Endothelial cell of umbilical vein (primary cell): ENCODE data around the gene EMID1. TPM values are rescaled to one million over a fixed set of nuclear protein-coding genes. Genes with fewer than 3 reads are reported as not detected.

ENCODE experiments used
- BruUV-seq: library from RNA; stranded (reverse); fragments of 400-500 nt; replicated peaks from 2 replicates; lab custom pipeline; 2021; lab: Mats Ljungman, UMichigan
- CTCF ChIA-PET: fragments of 300-600, 350-600 bp; sonication (Branson Sonifier 250); formaldehyde crosslinking; loops from one replicate; lab custom pipeline; 2021; ENCODE audit warnings: antibody characterized with exemption, inconsistent platforms; lab: Charles Lee
- POLR2A ChIA-PET: fragments of 300-600, 350-600 bp; sonication (Branson Sonifier 250); formaldehyde crosslinking; loops from one replicate; lab custom pipeline; 2021; ENCODE audit warnings: antibody characterized with exemption, inconsistent platforms; lab: Charles Lee
- DNase-seq: peaks from one replicate; pipeline ENCODE4 v3.0.0-alpha.2; 2011; ENCODE audit warnings: low read depth, low spot score
- FAIRE-seq: peaks from 2 replicates; lab custom pipeline; 2011; peaks lifted over from hg19 to GRCh38; lab: Jason Lieb, UNC
- H2AFZ ChIP-seq: 2 replicates; pipeline ENCODE4 v1.6.0; 2012; ENCODE audit warnings: low read depth, low read length, control low read depth, inconsistent platforms
- H3K27ac ChIP-seq: 2 replicates; pipeline ENCODE4 v1.5.1; 2011; ENCODE audit warnings: low read depth, mild to moderate bottlenecking, control low read depth, low read length, moderate library complexity; ENCODE audit not compliant: insufficient read depth
- H3K27me3 ChIP-seq, 2 experiments: 2 replicates each; pipeline versions ENCODE4 v1.6.0 to v1.6.1; 2011; ENCODE audit warnings: low read length in 2 of 2, mixed read lengths in 1 of 2; ENCODE audit not compliant: control insufficient read depth in 2 of 2, insufficient read depth in 2 of 2
- H3K36me3 ChIP-seq, 2 experiments: 2 replicates in 1 of 2; 3 replicates in 1 of 2; pipeline ENCODE4 v1.5.1; 2011; ENCODE audit warnings: low read length in 2 of 2, mild to moderate bottlenecking in 1 of 2, moderate library complexity in 1 of 2; ENCODE audit not compliant: control insufficient read depth in 2 of 2, insufficient read depth in 2 of 2; ENCODE audit errors: extremely low read depth in 1 of 2
- H3K4me1 ChIP-seq: 3 replicates; pipeline ENCODE4 v1.5.1; 2011; ENCODE audit warnings: mild to moderate bottlenecking, low read length; ENCODE audit not compliant: control insufficient read depth, insufficient read depth; ENCODE audit errors: extremely low read depth
- H3K4me2 ChIP-seq: 2 replicates; pipeline ENCODE4 v1.6.1; 2011; ENCODE audit warnings: low read length, control low read depth, mixed read lengths; ENCODE audit not compliant: insufficient read depth
- H3K4me3 ChIP-seq, 3 experiments: fragments of 200-600 bp in 1 of 3; sonication (generic), shearing (Covaris generic) in 1 of 3; replicated peaks in 1 of 3; 2 replicates each; pipeline ENCODE4 v1.5.1; 2011 to 2016; ENCODE audit warnings: control low read depth in 3 of 3, low read length in 3 of 3, mild to moderate bottlenecking in 2 of 3, inconsistent platforms in 1 of 3, low read depth in 1 of 3, moderate library complexity in 1 of 3; ENCODE audit not compliant: insufficient read depth in 1 of 3
- H3K79me2 ChIP-seq: 2 replicates; pipeline ENCODE4 v1.6.0; 2012; ENCODE audit warnings: low read length, inconsistent platforms; ENCODE audit not compliant: control insufficient read depth, insufficient read depth
- H3K9ac ChIP-seq: replicated peaks from 2 replicates; pipeline ENCODE3; 2011; ENCODE audit warnings: low read length, control low read depth; ENCODE audit not compliant: insufficient read depth; ENCODE audit errors: extremely low read depth
- H3K9me1 ChIP-seq: replicated peaks from 3 replicates; pipeline ENCODE4 v1.6.0; 2011; ENCODE audit warnings: mild to moderate bottlenecking, low read length; ENCODE audit not compliant: control insufficient read depth, insufficient read depth; ENCODE audit errors: extremely low read depth
- H3K9me3 ChIP-seq: replicated peaks from 2 replicates; pipeline ENCODE4 v1.5.1; 2012; ENCODE audit warnings: low read length, inconsistent platforms; ENCODE audit not compliant: control insufficient read depth, insufficient read depth
- H4K20me1 ChIP-seq: replicated peaks from 2 replicates; pipeline ENCODE3; 2011; ENCODE audit warnings: mild to moderate bottlenecking, low read length; ENCODE audit not compliant: control insufficient read depth, insufficient read depth; ENCODE audit errors: extremely low read depth
- EZH2 ChIP-seq: IDR thresholded peaks from 2 replicates; pipeline ENCODE4 v1.6.1; 2012; ENCODE audit warnings: borderline replicate concordance, low read depth, mild to moderate bottlenecking, moderate library complexity, low read length, inconsistent platforms; ENCODE audit not compliant: severe bottlenecking
- FOS ChIP-seq: IDR thresholded peaks from 2 replicates; pipeline ENCODE4 v1.6.1; 2011; ENCODE audit warnings: mild to moderate bottlenecking, low read length, moderate library complexity, borderline replicate concordance; ENCODE audit not compliant: insufficient read depth
- GATA2 ChIP-seq: IDR thresholded peaks from 2 replicates; pipeline ENCODE4 v1.7.0; 2011; ENCODE audit warnings: low read depth, mild to moderate bottlenecking, moderate library complexity, mixed read lengths, low read length; ENCODE audit not compliant: insufficient read length, insufficient read depth
- JUN ChIP-seq: IDR thresholded peaks from 2 replicates; pipeline ENCODE4 v1.6.1; 2011; ENCODE audit warnings: borderline replicate concordance, low read depth; ENCODE audit not compliant: insufficient read length, insufficient read depth
- MYC ChIP-seq: IDR thresholded peaks from one replicate; pipeline ENCODE4 v1.6.1; 2011; ENCODE audit warnings: mild to moderate bottlenecking, low read depth, low read length
- POLR2A ChIP-seq: IDR thresholded peaks from 2 replicates; pipeline ENCODE4 v1.6.1; 2012; ENCODE audit warnings: low read depth, mild to moderate bottlenecking, control low read depth, low read length
- POLR2AphosphoS5 ChIP-seq: IDR thresholded peaks from 2 replicates; pipeline ENCODE4 v1.6.1; 2012; ENCODE audit warnings: low read depth, mild to moderate bottlenecking, control low read depth, low read length, moderate library complexity; ENCODE audit not compliant: insufficient read depth
- dilution Hi-C: fragments of 300-500 bp; cut with MboI; formaldehyde crosslinking; loops from one replicate; pipeline ENCODE4 v1.15.0; 2019; ENCODE audit warnings: low sequenced_read_pairs; ENCODE audit not compliant: extremely low pct_ligation_motif_present
- intact Hi-C: fragments of 100-400 bp; cut with micrococcal nuclease; formaldehyde crosslinking; loops from one replicate; pipeline ENCODE4 v1.10.0; 2022
- polyA plus RNA-seq, 4 experiments: library from polyadenylated mRNA; depleted of rRNA in 3 of 4; stranded (reverse) in 3 of 4; unstranded in 1 of 4; fragments of >200 nt; gene quantifications; 2 replicates each; pipeline versions ENCODE4 v1.2.1 to v1.2.3, GENCODE V29; 2011 to 2012; ENCODE audit warnings: missing spikeins in 1 of 4
- total RNA-seq: library from RNA; stranded (reverse); gene quantifications from 2 replicates; pipeline ENCODE4 v1.2.3, GENCODE V29; 2021
- TF ChIP-seq, protein P1 (sequence below), 2 donors: IDR thresholded peaks; 1 replicate in 1 of 2; 2 replicates in 1 of 2; pipeline ENCODE4 v1.5.1; 2011; ENCODE audit warnings: low read length in 2 of 2, mild to moderate bottlenecking in 2 of 2, moderate library complexity in 2 of 2, control low read depth in 1 of 2, inconsistent platforms in 1 of 2, low read depth in 1 of 2; ENCODE audit not compliant: insufficient read depth in 1 of 2; ENCODE audit errors: extremely low read depth in 1 of 2
- TF ChIP-seq, protein P2 (sequence below): IDR thresholded peaks from 2 replicates; pipeline ENCODE4 v1.6.1; 2011; ENCODE audit not compliant: insufficient read depth, insufficient read length

Gene EMID1
- total and polyA plus RNA-seq, 2 donors (not counting 3 experiments of a cell fraction or from before 2014, with no cell fraction given): 0.51 to 0.75 TPM

DNA sequence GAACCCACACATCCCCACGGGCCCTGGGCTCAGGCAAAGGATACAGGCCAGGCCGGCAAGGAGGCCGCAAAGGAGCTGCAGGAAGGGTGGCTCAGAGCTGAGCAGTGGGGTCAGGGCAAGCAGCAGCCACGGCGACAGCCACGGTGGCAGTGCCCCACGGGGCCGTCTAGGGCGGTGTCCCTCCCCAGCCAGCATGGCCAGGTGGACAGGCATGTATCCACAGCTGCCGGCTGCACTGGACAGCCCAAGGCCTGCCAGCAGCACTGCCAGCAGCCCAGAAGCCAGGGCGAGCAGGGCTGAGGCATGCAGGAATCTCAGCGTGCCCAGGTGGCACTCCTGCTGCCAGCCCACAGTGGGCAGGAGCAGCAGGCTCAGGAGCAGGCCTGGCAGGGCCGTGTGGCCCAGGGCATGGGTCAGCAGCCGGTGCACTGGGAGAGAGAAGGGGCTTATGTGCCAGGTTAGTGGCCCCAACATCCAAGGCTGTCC lies 58.1 kb downstream of the EMID1 start:
- Histone ChIP-seq H3K27me3 (no peaks in the 10 kb centered on the region), H3K79me2 (peaks cover 25% of the 10 kb centered on the region), H3K9me1 (no peaks in the 10 kb centered on the region), H3K4me3 (no peak overlapping the region), H3K4me2 (no peak overlapping the region), H2AFZ (no peak overlapping the region), H3K4me1 (peaks cover 16% of the 10 kb centered on the region), H4K20me1 (no peaks in the 10 kb centered on the region), H3K36me3 (peaks cover 4 to 14% of the 10 kb centered on the region in 2 experiments), H3K9ac (no peak overlapping the region), H3K27ac (no peak overlapping the region), H3K9me3 (no peaks in the 10 kb centered on the region)
- no TSS peak for BruUV-seq
- FAIRE-seq (no peak), DNase-seq (no peak)
- TF ChIP-seq JUN (no peak), MYC (no peak), POLR2A (no peak)
- CTCF ChIA-PET: no interaction called here
- intact Hi-C loops (no loop called here), dilution Hi-C loops (no loop called here)
- POLR2A ChIA-PET: no interaction called here

DNA sequence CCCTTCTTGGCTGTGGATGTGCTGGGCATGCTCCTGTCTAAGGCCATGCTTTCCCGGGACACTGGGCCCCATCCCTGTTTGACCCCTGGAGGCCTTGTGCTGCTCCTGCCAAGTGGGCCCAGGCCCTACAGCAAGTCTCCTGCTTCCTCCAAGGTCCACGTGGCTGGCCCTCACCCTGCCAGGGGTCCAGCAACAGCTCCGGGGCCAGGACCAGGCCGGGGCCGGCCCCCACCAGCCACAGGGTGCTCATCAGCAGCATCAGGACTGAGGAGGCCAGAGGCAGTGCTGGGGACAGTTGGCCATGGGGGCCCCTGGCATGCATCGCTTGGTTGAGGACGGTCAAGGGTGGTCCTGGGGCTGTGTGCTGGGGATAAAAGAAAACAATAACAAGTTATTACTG lies 59.6 kb downstream of the EMID1 start:
- Histone ChIP-seq H3K4me1 (peaks cover 25% of the 10 kb centered on the region), H3K9me1 (no peaks in the 10 kb centered on the region), H3K9me3 (no peaks in the 10 kb centered on the region), H3K27me3 (no peaks in the 10 kb centered on the region), H3K36me3 (peaks cover 4 to 12% of the 10 kb centered on the region in 2 experiments), H3K9ac (no peak overlapping the region), H3K4me2 (no peak overlapping the region), H3K27ac (no peak overlapping the region), H3K4me3 (no peak overlapping the region), H3K79me2 (peaks cover 40% of the 10 kb centered on the region), H4K20me1 (no peaks in the 10 kb centered on the region), H2AFZ (no peak overlapping the region)
- ChIA-PET CTCF (no interaction called here), POLR2A (no interaction called here)
- BruUV-seq: no TSS peak
- TF ChIP-seq POLR2AphosphoS5: no peak
- no peak for TF ChIP-seq FOS
- no peak for TF ChIP-seq MYC
- TF ChIP-seq, protein P1, sequence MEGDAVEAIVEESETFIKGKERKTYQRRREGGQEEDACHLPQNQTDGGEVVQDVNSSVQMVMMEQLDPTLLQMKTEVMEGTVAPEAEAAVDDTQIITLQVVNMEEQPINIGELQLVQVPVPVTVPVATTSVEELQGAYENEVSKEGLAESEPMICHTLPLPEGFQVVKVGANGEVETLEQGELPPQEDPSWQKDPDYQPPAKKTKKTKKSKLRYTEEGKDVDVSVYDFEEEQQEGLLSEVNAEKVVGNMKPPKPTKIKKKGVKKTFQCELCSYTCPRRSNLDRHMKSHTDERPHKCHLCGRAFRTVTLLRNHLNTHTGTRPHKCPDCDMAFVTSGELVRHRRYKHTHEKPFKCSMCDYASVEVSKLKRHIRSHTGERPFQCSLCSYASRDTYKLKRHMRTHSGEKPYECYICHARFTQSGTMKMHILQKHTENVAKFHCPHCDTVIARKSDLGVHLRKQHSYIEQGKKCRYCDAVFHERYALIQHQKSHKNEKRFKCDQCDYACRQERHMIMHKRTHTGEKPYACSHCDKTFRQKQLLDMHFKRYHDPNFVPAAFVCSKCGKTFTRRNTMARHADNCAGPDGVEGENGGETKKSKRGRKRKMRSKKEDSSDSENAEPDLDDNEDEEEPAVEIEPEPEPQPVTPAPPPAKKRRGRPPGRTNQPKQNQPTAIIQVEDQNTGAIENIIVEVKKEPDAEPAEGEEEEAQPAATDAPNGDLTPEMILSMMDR (IDR thresholded peaks at IDR 0.05; ENCODE audit: extremely low read depth in 1 of 2, insufficient read depth in 1 of 2, low read depth in 1 of 2, low read length in 2 of 2): no peak
- no peak for TF ChIP-seq POLR2A
- TF ChIP-seq, protein P2, sequence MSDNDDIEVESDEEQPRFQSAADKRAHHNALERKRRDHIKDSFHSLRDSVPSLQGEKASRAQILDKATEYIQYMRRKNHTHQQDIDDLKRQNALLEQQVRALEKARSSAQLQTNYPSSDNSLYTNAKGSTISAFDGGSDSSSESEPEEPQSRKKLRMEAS: no peak
- TF ChIP-seq JUN: no peak
- no peak for TF ChIP-seq EZH2
- no peak for TF ChIP-seq GATA2
- no peak for FAIRE-seq
- intact Hi-C loops: loop anchor here (5.0 kb wide), 1 partner anchor 42 kb away; the partner anchor contains the start of gene GAS2L1
- no peak for DNase-seq
- dilution Hi-C loops: no loop called here
